ENCODE results near the gene KREMEN1.

The KREMEN1 gene

DNA sequence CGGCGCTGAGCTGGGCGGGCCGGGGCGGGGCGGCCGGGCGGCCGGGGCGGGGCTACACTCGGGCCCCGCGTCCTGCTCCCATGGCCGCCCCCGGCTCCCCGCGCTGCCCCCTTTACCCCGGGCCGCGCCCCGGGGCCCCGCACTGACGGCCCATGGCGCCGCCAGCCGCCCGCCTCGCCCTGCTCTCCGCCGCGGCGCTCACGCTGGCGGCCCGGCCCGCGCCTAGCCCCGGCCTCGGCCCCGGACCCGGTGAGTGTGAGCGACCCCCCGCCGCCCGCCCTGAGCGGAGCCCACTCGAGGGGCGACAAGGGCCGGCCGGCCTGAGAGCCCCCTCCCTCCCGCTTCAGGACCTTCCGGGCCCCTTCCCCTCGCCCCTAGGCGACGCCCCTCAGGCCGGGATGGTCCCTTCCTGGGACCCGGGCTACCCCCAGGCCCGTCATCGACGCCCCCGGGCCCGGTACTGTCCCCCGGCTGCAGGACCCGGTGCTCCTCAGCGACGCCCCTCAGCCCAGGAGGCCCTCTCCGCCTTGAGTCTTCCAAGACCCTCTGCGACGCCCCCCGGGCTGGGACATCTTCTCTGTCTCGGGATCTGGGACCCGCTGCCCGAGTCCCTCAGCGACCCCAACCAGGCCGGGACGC is at the start of gene KREMEN1:
TSS of gene KREMEN1 (plus strand) at position 57 of the 639 bp plus-strand sequence. CDS start at position 153, 96 bp downstream.
- TF ChIP-seq CTCF (IDR thresholded peaks at IDR 0.05; ENCODE audit: low read depth, low read length) = no peak
- peak within 1 kb of the TSS; percentile 58 to 73 for H3K4me3 ChIP-seq (replicated peaks in 1 of 2; ENCODE audit: low read depth in 2 of 2, low read length in 2 of 2)

GRCh38 chr22:29023172-29023796 is 49.6 kb upstream of the KREMEN1 start:
- no peak for TF ChIP-seq CTCF (IDR thresholded peaks at IDR 0.05; ENCODE audit: low read depth, low read length)
- no peak for DNase-seq (ENCODE audit: low read depth in 2 of 2)
- H3K4me3 ChIP-seq (replicated peaks in 1 of 2; ENCODE audit: low read depth in 2 of 2, low read length in 2 of 2) = no peak overlapping the region

More for the DNA sequence above, at the start of gene KREMEN1:
- no peak for DNase-seq (ENCODE audit: low read depth in 2 of 2)

GRCh38 chr22:29026579-29026978 is 46.3 kb upstream of the KREMEN1 start:
- no peak overlapping the region for H3K4me3 ChIP-seq (replicated peaks in 1 of 2; ENCODE audit: low read depth in 2 of 2, low read length in 2 of 2)
- no peak for DNase-seq (ENCODE audit: low read depth in 2 of 2)
- no peak for TF ChIP-seq CTCF (IDR thresholded peaks at IDR 0.05; ENCODE audit: low read depth, low read length)

- no peak for DNase-seq (ENCODE audit: low read depth in 2 of 2)
- TF ChIP-seq CTCF (IDR thresholded peaks at IDR 0.05; ENCODE audit: low read depth, low read length) = no peak
- H3K4me3 ChIP-seq (replicated peaks in 1 of 2; ENCODE audit: low read depth in 2 of 2, low read length in 2 of 2) = no peak overlapping the region
Observed at GRCh38 chr22:29028468-29028867, 44.4 kb upstream of the KREMEN1 start.

DNA sequence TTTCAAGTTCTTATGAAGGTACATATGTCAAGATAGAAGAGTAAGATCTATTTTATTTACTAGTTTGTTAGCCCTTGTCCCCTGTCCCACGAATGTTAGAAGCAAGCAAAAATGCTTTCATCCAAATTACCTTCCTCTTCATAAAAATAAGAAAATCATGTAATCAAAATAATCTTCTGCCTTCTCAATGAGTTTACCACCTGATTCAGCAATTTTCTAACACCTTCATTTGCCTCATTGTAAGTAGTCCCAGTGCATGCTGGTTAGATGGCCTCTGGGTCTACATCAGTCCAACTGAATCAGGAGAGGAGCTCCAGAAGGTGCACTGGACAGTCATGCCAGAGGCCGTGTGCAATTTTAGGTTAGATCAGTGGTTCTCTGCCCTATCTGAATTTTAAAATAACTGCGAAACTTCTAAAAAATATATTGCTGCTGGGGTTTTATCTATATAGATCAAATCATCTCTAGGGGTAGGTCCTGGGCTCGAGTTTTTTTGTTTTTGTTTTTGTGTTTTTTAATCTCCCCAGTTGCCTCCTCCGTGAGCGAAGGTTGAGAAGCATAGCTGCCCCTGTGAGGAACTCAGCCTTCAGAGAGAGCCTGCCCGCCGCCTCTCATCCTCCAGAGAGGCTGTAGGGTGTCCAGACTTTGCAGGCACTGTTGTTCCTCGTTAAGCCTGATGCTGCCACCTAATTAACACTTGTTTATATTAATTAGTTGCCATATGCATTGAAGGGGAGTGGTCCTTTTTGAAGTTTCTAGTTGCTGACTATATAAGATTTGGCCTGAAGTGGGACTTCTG is 43.4 kb upstream of the KREMEN1 start:
- no peak for DNase-seq (ENCODE audit: low read depth in 2 of 2)
- H3K4me3 ChIP-seq (replicated peaks in 1 of 2; ENCODE audit: low read depth in 2 of 2, low read length in 2 of 2) = no peak overlapping the region
- TF ChIP-seq CTCF (IDR thresholded peaks at IDR 0.05; ENCODE audit: low read depth, low read length) = no peak

DNA sequence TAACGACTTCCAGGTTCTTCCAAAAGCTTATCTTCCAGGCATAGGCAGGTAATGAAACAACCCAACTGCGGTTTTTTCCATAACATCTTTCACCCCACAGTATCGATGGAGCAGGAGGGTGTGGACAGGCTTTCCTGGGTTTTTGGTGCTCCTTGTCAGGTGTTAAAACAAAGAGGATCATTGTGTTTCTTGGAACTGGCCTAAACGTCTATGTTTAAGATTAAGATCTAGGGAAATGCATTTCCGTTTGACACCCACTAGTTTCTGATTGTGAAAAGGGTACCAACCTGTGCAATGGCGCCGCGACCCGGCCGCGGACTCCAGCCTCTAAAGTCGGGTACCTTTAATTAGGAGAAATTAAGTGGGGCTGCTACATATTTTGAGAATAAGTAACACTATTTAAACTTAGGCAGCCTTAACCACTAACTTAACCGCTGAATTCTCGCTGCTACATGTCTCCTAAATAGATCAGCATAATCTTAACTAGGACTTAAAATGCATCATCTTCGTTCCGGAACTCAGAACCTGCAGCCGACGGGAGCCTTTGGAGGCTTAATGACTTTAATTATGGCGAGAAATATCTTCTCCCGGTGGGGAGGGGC is 42.7 kb upstream of the KREMEN1 start:
- H3K4me3 ChIP-seq (replicated peaks in 1 of 2; ENCODE audit: low read depth in 2 of 2, low read length in 2 of 2) = peak overlapping the region; percentile 25 to 32
- peak; percentile 24 to 25 for DNase-seq (ENCODE audit: low read depth in 2 of 2)
- no peak for TF ChIP-seq CTCF (IDR thresholded peaks at IDR 0.05; ENCODE audit: low read depth, low read length)
